ENCODE data around the gene FAM162A.

Gene FAM162A

GRCh38 chr3:122389197-122389596 lies 5.2 kb downstream of the FAM162A start:
- no peak for DNase-seq (ENCODE audit: low read depth)

GRCh38 chr3:122389892-122390291 lies 5.9 kb downstream of the FAM162A start:
- DNase-seq (ENCODE audit: low read depth) = no peak

- no peak for DNase-seq (ENCODE audit: low read depth)
Measured at GRCh38 chr3:122390665-122391064, 6.7 kb downstream of the FAM162A start.

GRCh38 chr3:122391681-122392446 lies 7.9 kb downstream of the FAM162A start:
- no peak for DNase-seq (ENCODE audit: low read depth)

- no peak for DNase-seq (ENCODE audit: low read depth)
Measured at GRCh38 chr3:122392868-122393844, 9.2 kb downstream of the FAM162A start.

GRCh38 chr3:122394173-122394572 lies 10.2 kb downstream of the FAM162A start:
- DNase-seq (ENCODE audit: low read depth) = no peak

- no peak for DNase-seq (ENCODE audit: low read depth)
Measured at GRCh38 chr3:122395582-122395981, 11.6 kb downstream of the FAM162A start.

- DNase-seq (ENCODE audit: low read depth) = no peak
Measured at GRCh38 chr3:122396511-122396910, 12.5 kb downstream of the FAM162A start.

- no peak for DNase-seq (ENCODE audit: low read depth)
Measured at GRCh38 chr3:122397201-122397600, 13.2 kb downstream of the FAM162A start.

- no peak for DNase-seq (ENCODE audit: low read depth)
Measured at GRCh38 chr3:122398920-122399319, 14.9 kb downstream of the FAM162A start.

- DNase-seq (ENCODE audit: low read depth) = no peak
Measured at GRCh38 chr3:122403489-122403888, 19.5 kb downstream of the FAM162A start.

- no peak for DNase-seq (ENCODE audit: low read depth)
Measured at GRCh38 chr3:122405015-122405414, 21.0 kb downstream of the FAM162A start.

- no peak for DNase-seq (ENCODE audit: low read depth)
Measured at GRCh38 chr3:122406198-122406597, 22.2 kb downstream of the FAM162A start.

- DNase-seq (ENCODE audit: low read depth) = no peak
Measured at GRCh38 chr3:122407946-122408345, 24.0 kb downstream of the FAM162A start.

GRCh38 chr3:122409446-122409845 lies 25.5 kb downstream of the FAM162A start:
- no peak for DNase-seq (ENCODE audit: low read depth)

- DNase-seq (ENCODE audit: low read depth) = no peak
Measured at GRCh38 chr3:122410111-122410510, 26.1 kb downstream of the FAM162A start.

- no peak for DNase-seq (ENCODE audit: low read depth)
Measured at GRCh38 chr3:122410639-122411038, 26.7 kb downstream of the FAM162A start.

GRCh38 chr3:122414391-122414790 lies 30.4 kb downstream of the FAM162A start:
- no peak for DNase-seq (ENCODE audit: low read depth)

GRCh38 chr3:122415104-122415744 lies 31.2 kb downstream of the FAM162A start:
- no peak for DNase-seq (ENCODE audit: low read depth)

- DNase-seq (ENCODE audit: low read depth) = peak; percentile 90
Measured at GRCh38 chr3:122415762-122416654, 32.0 kb downstream of the FAM162A start, which contains the start of gene WDR5B. Gene WDR5B (minus strand): TSS chr3:122416062. CDS start chr3:122415528, 534 bp downstream.

GRCh38 chr3:122416966-122417365 lies 33.0 kb downstream of the FAM162A start:
- no peak for DNase-seq (ENCODE audit: low read depth)
